Mucosa of descending colon (tissue), 3 donors: ENCODE results near the gene MACC1. TPM values are rescaled to one million over a fixed set of nuclear protein-coding genes. Genes with fewer than 3 reads are reported as not detected.

ENCODE experiments used
- ATAC-seq: fragments of 200-7000 bp; cut with Tn5 transposase; one replicate; pipeline ENCODE4 v1.9.1; 2020; ENCODE audit warnings: mild to moderate bottlenecking, moderate library complexity
- DNase-seq, 3 donors: peaks; one replicate each; pipeline ENCODE4 v3.0.0-alpha.2; 2020
- H3K36me3 ChIP-seq: fragments of 200-600 bp; one replicate; pipeline ENCODE4 v1.8.0; 2021; ENCODE audit warnings: low read depth, mild to moderate bottlenecking
- H3K4me1 ChIP-seq: fragments of 200-600 bp; one replicate; pipeline ENCODE4 v1.8.0; 2021; ENCODE audit warnings: low read depth, mild to moderate bottlenecking
- H3K4me3 ChIP-seq: fragments of 200-600 bp; one replicate; pipeline ENCODE4 v1.8.0; 2021; ENCODE audit warnings: mild to moderate bottlenecking
- H3K9me3 ChIP-seq: fragments of 200-600 bp; one replicate; pipeline ENCODE4 v1.8.0; 2021; ENCODE audit warnings: mild to moderate bottlenecking
- CTCF ChIP-seq: fragments of 200-600 bp; IDR thresholded peaks from one replicate; pipeline ENCODE4 v1.8.0; 2022; ENCODE audit warnings: antibody characterized with exemption, mild to moderate bottlenecking
- intact Hi-C, 2 donors: fragments of 100-400 bp; cut with DNase I in 1 of 2; cut with micrococcal nuclease in 1 of 2; formaldehyde crosslinking; loops; one replicate each; pipeline versions ENCODE4 v1.11.0 to v1.11.1; 2022; cut with DNase I, micrococcal nuclease
- total RNA-seq, 3 donors: library from RNA; stranded (reverse); fragmentation: NEBNext Ultra II Directional in 2 of 3; extraction: Animal tissue kit (Norgen Biotek cat#: 25700) in 2 of 3; gene quantifications; one replicate each; pipeline versions ENCODE4 v1.2.1 to v1.2.4, GENCODE V29; 2021 to 2023
- donor health status: DM: no; HTN: no; CAD: no; lungs with moderate emphysema.
- donor health status: DM: no; HTN: no; CAD: no.
- donor health status: DM: no; HTN: yes; CAD: no.

Gene MACC1
- total RNA-seq, 3 donors from 2014 or later = 4.3 to 16.0 (median 9.8) TPM

GRCh38 chr7:20183086-20183485 is 34.1 kb downstream of the MACC1 start:
- no peak for TF ChIP-seq CTCF
- intact Hi-C loops = no loop called here
- no peaks in the 10 kb centered on the region for H3K4me1 ChIP-seq
- ATAC-seq (no peak), DNase-seq (no peak)
- no peaks in the 10 kb centered on the region for H3K9me3 ChIP-seq
- no peaks in the 10 kb centered on the region for H3K36me3 ChIP-seq
- no peak overlapping the region for H3K4me3 ChIP-seq

- DNase-seq (no peak), ATAC-seq (peak; percentile 58)
- Histone ChIP-seq H3K4me1 (peaks cover 7% of the 10 kb centered on the region), H3K9me3 (no peaks in the 10 kb centered on the region), H3K36me3 (no peaks in the 10 kb centered on the region), H3K4me3 (no peak overlapping the region)
- no peak for TF ChIP-seq CTCF
- intact Hi-C loops = no loop called here
Observed at GRCh38 chr7:20176578-20177242, 40.5 kb downstream of the MACC1 start.

GRCh38 chr7:20173828-20174227 is 43.4 kb downstream of the MACC1 start:
- ATAC-seq = no peak
- no peak for TF ChIP-seq CTCF
- peaks cover 7% of the 10 kb centered on the region for H3K4me1 ChIP-seq
- no peaks in the 10 kb centered on the region for H3K9me3 ChIP-seq
- no peak overlapping the region for H3K4me3 ChIP-seq
- intact Hi-C loops = no loop called here
- DNase-seq = no peak
- no peaks in the 10 kb centered on the region for H3K36me3 ChIP-seq

GRCh38 chr7:20172736-20173334 is 44.3 kb downstream of the MACC1 start:
- no peak for TF ChIP-seq CTCF
- peak in 2 of 3 donors; percentile 63 to 66 for DNase-seq
- intact Hi-C loops = no loop called here
- Histone ChIP-seq H3K4me1 (peaks cover 7% of the 10 kb centered on the region), H3K4me3 (no peak overlapping the region), H3K36me3 (no peaks in the 10 kb centered on the region), H3K9me3 (no peaks in the 10 kb centered on the region)
- ATAC-seq = peak; percentile 76

GRCh38 chr7:20170633-20171032 is 46.6 kb downstream of the MACC1 start:
- no peaks in the 10 kb centered on the region for H3K9me3 ChIP-seq
- no peak for TF ChIP-seq CTCF
- no peak overlapping the region for H3K4me3 ChIP-seq
- H3K4me1 ChIP-seq = no peaks in the 10 kb centered on the region
- DNase-seq (no peak), ATAC-seq (no peak)
- intact Hi-C loops = no loop called here
- H3K36me3 ChIP-seq = no peaks in the 10 kb centered on the region
